ENCODE measurements around the gene WDR46. TPM values are rescaled to one million over a fixed set of nuclear protein-coding genes. Genes with fewer than 3 reads are reported as not detected.

The WDR46 gene
- total and polyA plus RNA-seq, 2 experiments from 2014 or later = 34.8 to 70.4 TPM

DNA sequence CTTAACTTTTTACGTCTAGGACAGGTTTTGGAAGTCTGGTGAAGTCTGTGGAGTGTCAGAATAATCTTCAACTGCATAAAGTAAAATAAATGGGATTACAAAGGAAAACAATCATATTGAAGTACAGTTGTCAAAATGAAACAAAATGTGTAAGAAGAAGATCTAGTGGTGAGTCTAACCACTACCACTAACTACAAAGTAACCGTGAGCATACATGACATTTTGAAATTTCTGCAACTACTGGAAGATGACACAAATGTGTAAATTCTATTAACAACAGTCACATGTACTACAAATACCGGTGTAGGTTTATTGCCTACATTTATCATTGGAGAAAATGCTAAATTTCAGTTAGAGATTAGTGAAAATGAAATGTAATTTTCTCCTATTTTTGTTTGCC is 47.1 kb downstream of the WDR46 start:
- no peak for DNase-seq (ENCODE audit: low read depth in 1 of 2, low spot score in 1 of 2)
- TF ChIP-seq, protein P1, sequence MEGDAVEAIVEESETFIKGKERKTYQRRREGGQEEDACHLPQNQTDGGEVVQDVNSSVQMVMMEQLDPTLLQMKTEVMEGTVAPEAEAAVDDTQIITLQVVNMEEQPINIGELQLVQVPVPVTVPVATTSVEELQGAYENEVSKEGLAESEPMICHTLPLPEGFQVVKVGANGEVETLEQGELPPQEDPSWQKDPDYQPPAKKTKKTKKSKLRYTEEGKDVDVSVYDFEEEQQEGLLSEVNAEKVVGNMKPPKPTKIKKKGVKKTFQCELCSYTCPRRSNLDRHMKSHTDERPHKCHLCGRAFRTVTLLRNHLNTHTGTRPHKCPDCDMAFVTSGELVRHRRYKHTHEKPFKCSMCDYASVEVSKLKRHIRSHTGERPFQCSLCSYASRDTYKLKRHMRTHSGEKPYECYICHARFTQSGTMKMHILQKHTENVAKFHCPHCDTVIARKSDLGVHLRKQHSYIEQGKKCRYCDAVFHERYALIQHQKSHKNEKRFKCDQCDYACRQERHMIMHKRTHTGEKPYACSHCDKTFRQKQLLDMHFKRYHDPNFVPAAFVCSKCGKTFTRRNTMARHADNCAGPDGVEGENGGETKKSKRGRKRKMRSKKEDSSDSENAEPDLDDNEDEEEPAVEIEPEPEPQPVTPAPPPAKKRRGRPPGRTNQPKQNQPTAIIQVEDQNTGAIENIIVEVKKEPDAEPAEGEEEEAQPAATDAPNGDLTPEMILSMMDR (IDR thresholded peaks at IDR 0.05; ENCODE audit: low read depth, low read length) = no peak
- peaks cover 17% of the 10 kb centered on the region for H3K27me3 ChIP-seq
- H3K4me3 ChIP-seq = no peak overlapping the region
- H3K4me1 ChIP-seq (ENCODE audit: low read depth) = no peaks in the 10 kb centered on the region
- H3K9me3 ChIP-seq (ENCODE audit: low read depth) = no peaks in the 10 kb centered on the region
- no peak overlapping the region for H3K27ac ChIP-seq
- no peaks in the 10 kb centered on the region for H3K36me3 ChIP-seq

DNA sequence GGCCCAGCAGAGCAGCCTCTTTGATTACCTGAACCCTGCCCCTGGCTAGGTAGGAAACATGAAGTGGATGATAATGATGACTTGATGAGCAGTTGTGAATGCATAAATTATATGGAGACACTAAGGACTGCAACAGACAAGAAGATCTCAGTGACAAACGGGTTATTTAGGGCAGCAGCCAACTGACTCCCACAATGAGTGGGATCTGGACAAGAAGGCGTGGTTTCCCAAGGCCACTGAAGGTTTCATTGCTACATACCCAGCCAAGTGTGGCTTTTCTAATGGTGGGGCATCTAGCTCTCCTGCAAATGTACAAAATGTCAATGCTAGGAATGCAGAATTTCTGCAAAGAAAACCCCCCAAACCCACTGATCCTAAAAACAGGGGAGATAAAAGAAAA is 51.3 kb downstream of the WDR46 start:
- peaks cover 12% of the 10 kb centered on the region for H3K4me1 ChIP-seq (ENCODE audit: low read depth)
- H3K27ac ChIP-seq = no peak overlapping the region
- peaks cover 6% of the 10 kb centered on the region for H3K27me3 ChIP-seq
- H3K9me3 ChIP-seq (ENCODE audit: low read depth) = no peaks in the 10 kb centered on the region
- no peak overlapping the region for H3K4me3 ChIP-seq
- DNase-seq (ENCODE audit: low read depth in 1 of 2, low spot score in 1 of 2) = no peak
- H3K36me3 ChIP-seq = no peaks in the 10 kb centered on the region
- TF ChIP-seq, protein P1 (IDR thresholded peaks at IDR 0.05; ENCODE audit: low read depth, low read length) = no peak

DNA sequence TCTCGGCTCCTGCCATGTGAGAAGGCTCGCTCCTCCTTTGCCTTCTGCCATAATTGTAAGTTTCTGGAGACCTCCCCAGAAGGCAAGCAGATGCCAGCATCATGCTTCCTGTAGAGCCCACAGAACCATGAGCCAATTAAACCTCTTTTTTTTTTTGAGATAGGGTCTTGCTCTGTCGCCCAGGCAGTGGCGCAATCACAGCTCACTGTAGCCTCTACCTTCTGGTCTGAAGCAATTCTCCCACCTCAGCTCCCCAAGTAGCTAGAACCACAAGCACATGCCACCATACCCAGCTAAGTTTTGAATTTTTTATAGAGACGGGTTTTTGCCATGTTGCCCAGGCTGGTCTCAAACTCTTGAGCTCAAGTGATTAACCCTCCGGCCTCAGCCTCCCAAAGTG is 52.2 kb downstream of the WDR46 start:
- Histone ChIP-seq H3K27me3 (peaks cover 1% of the 10 kb centered on the region), H3K36me3 (no peaks in the 10 kb centered on the region), H3K27ac (no peak overlapping the region), H3K9me3 (ENCODE audit: low read depth) (no peaks in the 10 kb centered on the region), H3K4me1 (ENCODE audit: low read depth) (peaks cover 12% of the 10 kb centered on the region), H3K4me3 (no peak overlapping the region)
- TF ChIP-seq, protein P1 (IDR thresholded peaks at IDR 0.05; ENCODE audit: low read depth, low read length) = no peak
- no peak for DNase-seq (ENCODE audit: low read depth in 1 of 2, low spot score in 1 of 2)

DNA sequence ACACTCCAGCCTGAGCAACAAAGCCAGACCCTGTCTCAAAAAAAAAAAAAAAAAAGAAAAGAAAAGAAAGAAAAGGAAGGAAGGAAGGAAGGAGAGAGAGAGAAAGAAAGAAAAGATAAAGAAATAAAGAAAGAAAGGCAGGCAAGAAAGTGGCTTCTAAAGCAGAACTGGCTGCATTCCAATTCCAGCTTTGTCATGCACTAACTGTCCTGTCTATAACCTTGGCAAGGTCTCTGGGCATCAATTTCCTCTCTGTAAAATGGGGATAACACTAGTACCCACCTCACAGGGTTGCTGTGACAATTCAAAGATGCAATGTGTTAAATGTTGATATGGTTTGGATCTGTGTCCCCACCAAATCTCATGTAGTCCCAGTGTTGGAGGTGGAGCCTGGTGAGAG is 52.7 kb downstream of the WDR46 start:
- DNase-seq (ENCODE audit: low read depth in 1 of 2, low spot score in 1 of 2) = no peak
- Histone ChIP-seq H3K27ac (no peak overlapping the region), H3K36me3 (no peaks in the 10 kb centered on the region), H3K4me1 (ENCODE audit: low read depth) (peaks cover 12% of the 10 kb centered on the region), H3K9me3 (ENCODE audit: low read depth) (no peaks in the 10 kb centered on the region), H3K27me3 (no peaks in the 10 kb centered on the region), H3K4me3 (no peak overlapping the region)
- TF ChIP-seq, protein P1 (IDR thresholded peaks at IDR 0.05; ENCODE audit: low read depth, low read length) = no peak

DNA sequence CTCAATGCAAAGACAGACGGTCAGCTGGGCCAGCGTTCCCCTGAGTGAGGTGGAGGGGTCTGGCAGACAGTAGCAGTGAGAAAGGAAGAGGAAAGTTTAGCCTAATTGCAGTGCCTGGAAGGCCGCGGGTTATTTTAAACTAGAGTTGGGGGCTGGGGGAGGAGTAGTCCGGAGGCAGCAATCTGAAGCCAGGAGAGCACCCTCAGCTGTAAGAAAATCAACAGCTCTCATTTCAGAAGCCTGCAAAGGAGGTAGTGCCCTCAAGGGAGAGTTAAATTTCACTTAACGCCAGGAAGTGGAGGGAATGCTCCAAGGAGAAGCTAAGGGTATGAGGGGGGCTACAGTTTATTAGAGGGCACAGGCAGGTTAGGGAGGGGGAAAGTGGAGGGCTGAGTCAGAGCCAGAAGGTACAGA is 53.8 kb downstream of the WDR46 start:
- H3K36me3 ChIP-seq = no peaks in the 10 kb centered on the region
- peaks cover 12% of the 10 kb centered on the region for H3K4me1 ChIP-seq (ENCODE audit: low read depth)
- DNase-seq (ENCODE audit: low read depth in 1 of 2, low spot score in 1 of 2) = peak in 1 of 2 donors; percentile 65
- TF ChIP-seq, protein P1 (IDR thresholded peaks at IDR 0.05; ENCODE audit: low read depth, low read length) = no peak
- no peaks in the 10 kb centered on the region for H3K27me3 ChIP-seq
- H3K27ac ChIP-seq = peak overlapping the region; percentile 81
- H3K9me3 ChIP-seq (ENCODE audit: low read depth) = no peaks in the 10 kb centered on the region
- no peak overlapping the region for H3K4me3 ChIP-seq

Other genes with a start within 250 kb of the WDR46 start
- gene HLA-DPA1, start 215.6 kb downstream of the WDR46 start, total RNA-seq = 0.21 and 1.1 TPM in 2 replicates
- 1.2 and 1.9 TPM in 2 replicates for gene HLA-DPA1, start 215.6 kb downstream of the WDR46 start, polyA plus RNA-seq
- 14.3 and 26.1 TPM in 2 replicates for gene HLA-DPB1, start 213.2 kb downstream of the WDR46 start, total RNA-seq
- 8.6 and 11.1 TPM in 2 replicates for gene HLA-DPB1, start 213.2 kb downstream of the WDR46 start, polyA plus RNA-seq
- gene COL11A2, start 96.8 kb downstream of the WDR46 start, total RNA-seq = 70.6 and 94.6 TPM in 2 replicates
- gene COL11A2, start 96.8 kb downstream of the WDR46 start, polyA plus RNA-seq = 59.6 and 63.8 TPM in 2 replicates
- 38.1 and 46.7 TPM in 2 replicates for gene RXRB, start 88.6 kb downstream of the WDR46 start, total RNA-seq
- gene RXRB, start 88.6 kb downstream of the WDR46 start, polyA plus RNA-seq = 37.8 and 39.6 TPM in 2 replicates
- 147 and 150 TPM in 2 replicates for gene SLC39A7, start 88.4 kb downstream of the WDR46 start, total RNA-seq
- gene SLC39A7, start 88.4 kb downstream of the WDR46 start, polyA plus RNA-seq = 35.1 and 51.3 TPM in 2 replicates
- 45.4 and 45.7 TPM in 2 replicates for gene HSD17B8, start 84.6 kb downstream of the WDR46 start, total RNA-seq
- 47.6 and 68.0 TPM in 2 replicates for gene HSD17B8, start 84.6 kb downstream of the WDR46 start, polyA plus RNA-seq
- gene RING1, start 80.7 kb downstream of the WDR46 start, total RNA-seq = 37.0 and 51.4 TPM in 2 replicates
- gene RING1, start 80.7 kb downstream of the WDR46 start, polyA plus RNA-seq = 42.1 and 44.2 TPM in 2 replicates
- gene VPS52, start 17.4 kb downstream of the WDR46 start, total RNA-seq = 34.4 and 37.1 TPM in 2 replicates
- gene VPS52, start 17.4 kb downstream of the WDR46 start, polyA plus RNA-seq = 55.2 and 64.8 TPM in 2 replicates
- gene RPS18, start 17.2 kb downstream of the WDR46 start, total RNA-seq = 2,022 and 2,161 TPM in 2 replicates
- 1,298 and 1,698 TPM in 2 replicates for gene RPS18, start 17.2 kb downstream of the WDR46 start, polyA plus RNA-seq
- 11.7 and 15.5 TPM in 2 replicates for gene B3GALT4, start 12.1 kb downstream of the WDR46 start, total RNA-seq
- gene B3GALT4, start 12.1 kb downstream of the WDR46 start, polyA plus RNA-seq = 11.0 and 15.8 TPM in 2 replicates
- 72.8 and 95.3 TPM in 2 replicates for gene PFDN6, start 362 bp upstream of the WDR46 start, total RNA-seq
- gene PFDN6, start 362 bp upstream of the WDR46 start, polyA plus RNA-seq = 34.2 and 35.1 TPM in 2 replicates
- 61.8 and 89.8 TPM in 2 replicates for gene RGL2, start 9.7 kb upstream of the WDR46 start, total RNA-seq
- 86.1 and 115 TPM in 2 replicates for gene RGL2, start 9.7 kb upstream of the WDR46 start, polyA plus RNA-seq
- 29.9 and 36.4 TPM in 2 replicates for gene TAPBP, start 24.8 kb upstream of the WDR46 start, total RNA-seq
- gene TAPBP, start 24.8 kb upstream of the WDR46 start, polyA plus RNA-seq = 30.8 and 39.2 TPM in 2 replicates
- gene ZBTB22, start 28.5 kb upstream of the WDR46 start, total RNA-seq = 37.0 and 48.0 TPM in 2 replicates
- gene ZBTB22, start 28.5 kb upstream of the WDR46 start, polyA plus RNA-seq = 29.1 and 40.7 TPM in 2 replicates
- 27.6 and 44.3 TPM in 2 replicates for gene DAXX, start 33.7 kb upstream of the WDR46 start, total RNA-seq
- gene DAXX, start 33.7 kb upstream of the WDR46 start, polyA plus RNA-seq = 38.7 and 39.9 TPM in 2 replicates
- gene KIFC1, start 102.6 kb upstream of the WDR46 start, total RNA-seq = 14.0 and 69.2 TPM in 2 replicates
- gene KIFC1, start 102.6 kb upstream of the WDR46 start, polyA plus RNA-seq = 9.4 and 33.3 TPM in 2 replicates
- gene PHF1, start 121.8 kb upstream of the WDR46 start, total RNA-seq = 61.9 and 116 TPM in 2 replicates
- gene PHF1, start 121.8 kb upstream of the WDR46 start, polyA plus RNA-seq = 34.5 and 62.1 TPM in 2 replicates
- gene CUTA, start 128.9 kb upstream of the WDR46 start, total RNA-seq = 304 and 348 TPM in 2 replicates
- gene CUTA, start 128.9 kb upstream of the WDR46 start, polyA plus RNA-seq = 426 and 501 TPM in 2 replicates
- gene SYNGAP1, start 130.8 kb upstream of the WDR46 start, total RNA-seq = 14.9 and 20.2 TPM in 2 replicates
- gene SYNGAP1, start 130.8 kb upstream of the WDR46 start, polyA plus RNA-seq = 6.8 and 10.5 TPM in 2 replicates
- gene ZBTB9, start 165.3 kb upstream of the WDR46 start, total RNA-seq = 5.5 and 7.8 TPM in 2 replicates
- gene ZBTB9, start 165.3 kb upstream of the WDR46 start, polyA plus RNA-seq = 9.5 and 11.2 TPM in 2 replicates

Measured in cardiac muscle cell (in vitro differentiated cells and primary cell).